VCaP (cell line): ENCODE data around the gene GTF3C1.

Source experiments
- H3K27ac ChIP-seq: fragments of 450-650 bp; 2 replicates; pipeline ENCODE4 v1.5.1; 2017
- TF ChIP-seq, protein P1 (sequence below): fragments of 450-650 bp; conservative IDR thresholded peaks from 2 replicates; pipeline ENCODE4 v1.5.1; 2017; ENCODE audit warnings: mild to moderate bottlenecking, moderate library complexity

Gene GTF3C1

GRCh38 chr16:27448532-27449433 lies 100.9 kb downstream of the GTF3C1 start:
- no peak overlapping the region for H3K27ac ChIP-seq

GRCh38 chr16:27447301-27447700 lies 102.4 kb downstream of the GTF3C1 start:
- TF ChIP-seq, protein P1, sequence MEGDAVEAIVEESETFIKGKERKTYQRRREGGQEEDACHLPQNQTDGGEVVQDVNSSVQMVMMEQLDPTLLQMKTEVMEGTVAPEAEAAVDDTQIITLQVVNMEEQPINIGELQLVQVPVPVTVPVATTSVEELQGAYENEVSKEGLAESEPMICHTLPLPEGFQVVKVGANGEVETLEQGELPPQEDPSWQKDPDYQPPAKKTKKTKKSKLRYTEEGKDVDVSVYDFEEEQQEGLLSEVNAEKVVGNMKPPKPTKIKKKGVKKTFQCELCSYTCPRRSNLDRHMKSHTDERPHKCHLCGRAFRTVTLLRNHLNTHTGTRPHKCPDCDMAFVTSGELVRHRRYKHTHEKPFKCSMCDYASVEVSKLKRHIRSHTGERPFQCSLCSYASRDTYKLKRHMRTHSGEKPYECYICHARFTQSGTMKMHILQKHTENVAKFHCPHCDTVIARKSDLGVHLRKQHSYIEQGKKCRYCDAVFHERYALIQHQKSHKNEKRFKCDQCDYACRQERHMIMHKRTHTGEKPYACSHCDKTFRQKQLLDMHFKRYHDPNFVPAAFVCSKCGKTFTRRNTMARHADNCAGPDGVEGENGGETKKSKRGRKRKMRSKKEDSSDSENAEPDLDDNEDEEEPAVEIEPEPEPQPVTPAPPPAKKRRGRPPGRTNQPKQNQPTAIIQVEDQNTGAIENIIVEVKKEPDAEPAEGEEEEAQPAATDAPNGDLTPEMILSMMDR = no peak

More at GRCh38 chr16:27448532-27449433, 100.9 kb downstream of the GTF3C1 start:
- TF ChIP-seq, protein P1 = no peak

GRCh38 chr16:27446721-27447120 lies 103.0 kb downstream of the GTF3C1 start:
- TF ChIP-seq, protein P1 = no peak
- H3K27ac ChIP-seq = no peak overlapping the region

More at GRCh38 chr16:27447301-27447700, 102.4 kb downstream of the GTF3C1 start:
- H3K27ac ChIP-seq = no peak overlapping the region

DNA sequence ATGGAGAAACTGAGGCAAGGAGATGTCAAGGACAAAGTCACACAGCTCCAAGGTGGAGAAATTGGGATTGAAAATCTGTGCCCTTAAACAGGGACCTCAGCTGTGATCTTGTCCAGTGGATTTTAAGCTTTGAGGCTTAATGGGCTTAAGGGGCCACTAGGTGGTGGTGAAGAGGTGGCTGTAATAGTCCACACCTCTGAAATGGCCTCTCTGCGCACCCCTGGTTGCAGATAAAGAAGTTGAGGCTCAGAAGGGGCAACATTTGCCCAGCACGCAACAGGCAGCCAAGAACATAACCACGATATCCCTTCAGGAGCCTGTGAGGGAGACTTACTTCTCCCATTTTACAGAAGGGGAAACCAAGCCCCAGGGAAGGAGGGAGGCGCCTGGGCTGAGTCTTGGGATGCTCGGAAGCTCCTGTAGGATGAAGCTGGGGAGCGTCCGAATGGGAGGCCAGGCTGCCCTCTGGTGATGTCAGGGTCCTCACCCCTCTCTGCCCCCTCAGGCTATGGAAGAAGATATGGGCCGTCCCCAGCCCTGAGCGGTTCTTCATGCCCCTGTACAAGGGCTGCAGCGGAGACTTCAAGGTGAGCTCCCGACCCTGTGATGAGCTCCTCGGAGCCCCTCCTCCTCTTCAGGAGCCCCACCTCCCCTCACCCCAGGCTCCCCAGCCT lies 104.1 kb downstream of the GTF3C1 start:
- TF ChIP-seq, protein P1 = no peak
- H3K27ac ChIP-seq = no peak overlapping the region

DNA sequence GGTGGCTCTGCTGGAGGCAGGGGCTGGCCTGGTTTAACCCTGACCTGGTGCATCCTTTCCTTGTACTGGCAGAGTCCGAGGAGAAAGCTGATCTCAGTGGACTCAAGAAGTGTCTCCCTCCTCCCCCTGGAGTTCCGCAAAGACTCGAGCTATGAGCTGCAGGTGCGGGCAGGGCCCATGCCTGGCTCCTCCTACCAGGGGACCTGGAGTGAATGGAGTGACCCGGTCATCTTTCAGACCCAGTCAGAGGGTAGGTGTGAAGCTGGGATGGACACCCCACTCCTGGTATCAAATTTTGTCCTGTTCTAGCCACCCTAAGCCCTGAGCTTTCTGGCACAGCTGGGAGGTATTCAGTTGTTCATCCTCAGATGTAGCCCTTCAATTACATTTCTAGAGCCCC lies 105.2 kb downstream of the GTF3C1 start:
- TF ChIP-seq, protein P1 = no peak
- H3K27ac ChIP-seq = no peak overlapping the region

DNA sequence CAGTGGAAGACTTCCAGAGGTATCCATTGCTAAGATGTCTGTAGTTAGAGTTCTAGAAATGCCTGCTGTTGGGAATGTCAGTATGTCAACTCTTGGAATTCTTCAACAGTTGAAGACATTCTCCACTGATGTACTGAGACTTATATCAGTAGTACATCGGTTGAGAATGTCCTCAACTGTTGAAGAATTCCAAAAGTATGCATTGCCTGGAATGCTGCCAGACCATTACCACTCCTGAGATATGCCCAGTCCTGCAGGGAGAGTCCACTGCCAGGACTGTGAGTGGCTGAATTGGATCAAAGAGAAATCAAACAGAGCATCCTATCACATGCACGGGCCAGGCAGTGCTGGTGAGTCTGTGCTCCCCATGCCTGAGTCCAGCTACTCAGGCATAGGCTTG lies 105.7 kb downstream of the GTF3C1 start:
- H3K27ac ChIP-seq = no peak overlapping the region
- TF ChIP-seq, protein P1 = no peak

DNA sequence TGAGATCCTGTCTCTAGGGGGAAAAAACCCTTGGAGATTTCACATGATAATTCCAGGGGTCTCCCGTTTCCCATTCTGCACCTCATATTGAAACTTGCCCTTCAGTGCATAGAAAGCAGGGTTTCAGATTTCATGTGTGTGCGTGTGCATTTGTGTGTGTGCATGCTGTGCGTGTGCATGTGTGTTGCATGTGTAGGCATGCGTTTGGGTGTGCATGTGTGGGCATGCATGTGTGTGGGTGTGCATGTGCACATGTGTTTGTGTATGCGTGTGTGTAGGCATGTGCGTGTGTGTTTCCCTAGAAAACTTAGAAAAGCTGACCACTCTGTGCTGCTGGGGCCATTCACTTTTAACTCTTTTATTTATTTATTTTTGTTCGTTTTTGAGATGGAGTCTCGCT lies 107.7 kb downstream of the GTF3C1 start:
- no peak overlapping the region for H3K27ac ChIP-seq
- TF ChIP-seq, protein P1 = no peak
